ENCODE measurements around the gene PEF1.

PEF1 gene

GRCh38 chr1:31640179-31640578 lies 4.5 kb downstream of the PEF1 start:
- TF ChIP-seq CTCF (IDR thresholded peaks at IDR 0.05; ENCODE audit: low read length) (no peak), EZH2 (optimal IDR thresholded peaks at IDR 0.05; ENCODE audit: low read depth, low read length) (no peak), EZH2phosphoT487 (IDR thresholded peaks at IDR 0.05; ENCODE audit: low read length) (no peak)
- H3K27me3 ChIP-seq (replicated peaks; ENCODE audit: insufficient read depth, low read length), result no peaks in the 10 kb centered on the region
- H3F3A ChIP-seq (ENCODE audit: insufficient read depth, low read length), result no peaks in the 10 kb centered on the region
- H2AFZ ChIP-seq (ENCODE audit: low read length), result no peak overlapping the region
- H3K36me3 ChIP-seq (replicated peaks; ENCODE audit: insufficient read depth, low read length), result no peaks in the 10 kb centered on the region
- peaks cover 89% of the 10 kb centered on the region for H3K79me2 ChIP-seq (ENCODE audit: low read length)
- no peaks in the 10 kb centered on the region for H4K20me1 ChIP-seq (ENCODE audit: insufficient read depth, low read length)
- no peak overlapping the region for H3K4me2 ChIP-seq (ENCODE audit: low read depth, low read length)
- H3K9me3 ChIP-seq (replicated peaks; ENCODE audit: insufficient read depth, low read length), result no peaks in the 10 kb centered on the region
- no peak for DNase-seq
- H3K9me2 ChIP-seq (replicated peaks; ENCODE audit: insufficient read depth, low read length), result no peaks in the 10 kb centered on the region
- H3K4me3 ChIP-seq (ENCODE audit: low read length), result no peak overlapping the region
- peaks cover 4% of the 10 kb centered on the region; the same call in 1 of the 2 replicates for H3K4me1 ChIP-seq (ENCODE audit: low read length)
- no peak overlapping the region for H3K27ac ChIP-seq (ENCODE audit: low read length)
- no peak overlapping the region for H3K9ac ChIP-seq (ENCODE audit: low read length)

DNA sequence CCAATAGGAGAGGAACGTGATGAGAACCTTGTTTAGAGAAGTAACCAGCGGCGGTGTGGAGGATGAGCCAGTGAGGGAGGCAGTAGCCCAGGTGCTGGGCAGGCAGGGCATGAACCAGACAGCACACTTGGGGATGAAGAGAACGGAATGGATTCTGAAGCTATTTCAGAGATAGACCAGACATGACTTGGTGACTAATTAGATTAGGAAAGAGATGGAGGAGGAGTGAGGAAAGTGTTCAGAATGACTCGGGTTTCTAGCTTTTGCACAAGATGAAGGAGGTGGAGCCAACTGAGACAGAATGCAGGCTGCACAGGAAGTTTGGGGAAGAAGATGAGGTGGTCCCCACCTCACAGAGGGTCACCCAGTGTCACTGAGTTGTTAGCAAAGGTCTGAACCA lies 5.1 kb downstream of the PEF1 start:
- peaks cover 4% of the 10 kb centered on the region; the same call in 1 of the 2 replicates for H3K4me1 ChIP-seq (ENCODE audit: low read length)
- H2AFZ ChIP-seq (ENCODE audit: low read length), result no peak overlapping the region
- no peak for DNase-seq
- no peaks in the 10 kb centered on the region for H4K20me1 ChIP-seq (ENCODE audit: insufficient read depth, low read length)
- H3K4me2 ChIP-seq (ENCODE audit: low read depth, low read length), result no peak overlapping the region
- no peak for TF ChIP-seq EZH2phosphoT487 (IDR thresholded peaks at IDR 0.05; ENCODE audit: low read length)
- H3K9ac ChIP-seq (ENCODE audit: low read length), result no peak overlapping the region
- no peaks in the 10 kb centered on the region for H3K9me2 ChIP-seq (replicated peaks; ENCODE audit: insufficient read depth, low read length)
- no peaks in the 10 kb centered on the region for H3K36me3 ChIP-seq (replicated peaks; ENCODE audit: insufficient read depth, low read length)
- H3K9me3 ChIP-seq (replicated peaks; ENCODE audit: insufficient read depth, low read length), result no peaks in the 10 kb centered on the region
- no peak overlapping the region for H3K4me3 ChIP-seq (ENCODE audit: low read length)
- peaks cover 92% of the 10 kb centered on the region for H3K79me2 ChIP-seq (ENCODE audit: low read length)
- no peaks in the 10 kb centered on the region for H3F3A ChIP-seq (ENCODE audit: insufficient read depth, low read length)
- H3K27ac ChIP-seq (ENCODE audit: low read length), result no peak overlapping the region
- no peaks in the 10 kb centered on the region for H3K27me3 ChIP-seq (replicated peaks; ENCODE audit: insufficient read depth, low read length)

DNA sequence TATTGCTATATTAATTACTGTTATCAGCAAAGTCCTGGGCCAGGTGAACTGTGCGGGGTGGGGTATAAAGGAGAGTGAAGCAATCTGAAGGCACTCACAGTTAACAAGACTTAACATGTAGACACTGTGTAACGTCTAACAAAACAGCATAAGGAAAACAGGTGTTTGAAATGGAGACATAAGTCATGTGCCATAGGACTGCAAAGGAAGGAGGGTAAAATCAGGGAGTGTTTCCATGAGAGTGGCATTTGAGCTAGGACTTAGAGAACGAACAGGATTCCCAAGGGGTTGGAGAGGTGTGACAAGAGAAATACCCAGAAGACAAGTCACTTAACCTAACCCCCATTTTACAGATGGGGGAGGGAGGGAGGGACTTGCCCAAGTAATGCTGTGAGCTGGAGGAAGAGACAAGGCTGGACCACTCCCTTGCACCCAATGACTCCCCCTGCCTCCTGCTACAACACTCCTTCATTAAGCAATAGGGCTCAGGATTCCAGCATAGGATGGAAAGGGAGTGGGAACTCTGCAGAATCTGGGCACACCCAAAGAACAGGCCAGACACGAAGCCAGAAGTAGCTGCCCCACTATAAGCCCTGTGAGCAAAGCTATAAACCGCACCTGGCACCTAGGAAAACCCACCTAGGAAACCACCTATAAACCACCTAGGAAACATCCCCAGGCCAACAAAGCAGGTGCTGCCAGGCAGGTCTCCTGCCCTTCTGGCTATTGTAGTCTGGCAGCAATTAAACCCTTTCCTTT lies 6.6 kb downstream of the PEF1 start:
- peaks cover 77% of the 10 kb centered on the region for H3K79me2 ChIP-seq (ENCODE audit: low read length)
- no peak overlapping the region for H3K4me2 ChIP-seq (ENCODE audit: low read depth, low read length)

More for the DNA sequence above, 6.6 kb downstream of the PEF1 start:
- H4K20me1 ChIP-seq (ENCODE audit: insufficient read depth, low read length), result no peaks in the 10 kb centered on the region
- no peak overlapping the region for H3K9ac ChIP-seq (ENCODE audit: low read length)
- no peaks in the 10 kb centered on the region for H3K36me3 ChIP-seq (replicated peaks; ENCODE audit: insufficient read depth, low read length)
- no peak for TF ChIP-seq EZH2 (optimal IDR thresholded peaks at IDR 0.05; ENCODE audit: low read depth, low read length)
- TF ChIP-seq EZH2phosphoT487 (IDR thresholded peaks at IDR 0.05; ENCODE audit: low read length), result no peak
- TF ChIP-seq CTCF (IDR thresholded peaks at IDR 0.05; ENCODE audit: low read length), result no peak
- H3K9me3 ChIP-seq (replicated peaks; ENCODE audit: insufficient read depth, low read length), result no peaks in the 10 kb centered on the region
- H3K4me1 ChIP-seq (ENCODE audit: low read length), result no peaks in the 10 kb centered on the region
- DNase-seq, result no peak
- H3K9me2 ChIP-seq (replicated peaks; ENCODE audit: insufficient read depth, low read length), result no peaks in the 10 kb centered on the region
- H3F3A ChIP-seq (ENCODE audit: insufficient read depth, low read length), result no peaks in the 10 kb centered on the region
- no peak overlapping the region for H3K4me3 ChIP-seq (ENCODE audit: low read length)
- no peak overlapping the region for H2AFZ ChIP-seq (ENCODE audit: low read length)
- no peak overlapping the region for H3K27ac ChIP-seq (ENCODE audit: low read length)
- no peaks in the 10 kb centered on the region for H3K27me3 ChIP-seq (replicated peaks; ENCODE audit: insufficient read depth, low read length)
